ENCODE data around the gene CLBA1.

Gene CLBA1

DNA sequence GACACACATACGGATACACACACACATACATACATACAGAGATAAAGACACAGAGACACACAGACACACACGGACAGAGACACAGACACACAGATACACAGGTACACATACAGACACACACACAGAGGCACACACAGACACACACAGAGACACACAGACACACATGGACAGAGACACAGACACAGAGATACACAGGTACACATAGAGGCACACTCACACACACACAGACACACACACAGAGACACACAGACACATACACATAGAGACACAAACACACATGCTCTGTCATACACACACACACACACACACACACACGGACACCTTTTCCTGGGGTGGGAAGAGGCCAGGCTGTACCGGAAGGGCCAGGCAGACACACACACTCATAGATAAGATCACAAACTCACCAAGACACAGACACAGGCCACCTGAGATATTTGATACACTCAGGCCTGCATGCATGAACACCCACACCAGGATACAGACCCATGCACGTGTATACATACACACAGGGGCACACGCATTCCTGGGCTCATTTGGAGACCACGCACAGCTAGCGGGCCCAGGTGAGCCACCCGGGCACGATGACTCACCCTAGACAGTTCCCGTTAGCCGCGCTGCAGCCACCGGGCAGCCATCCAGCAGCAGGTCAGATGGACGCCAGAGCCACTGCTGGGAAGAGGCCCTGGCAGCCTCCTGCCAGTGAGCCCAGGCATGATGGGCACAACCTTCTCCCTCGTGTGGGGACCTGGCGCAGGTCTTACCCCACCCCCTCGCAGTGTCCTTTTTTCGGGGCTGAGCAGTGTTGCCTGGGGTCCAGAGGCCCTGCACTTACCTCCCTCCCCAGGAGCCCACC, 5.6 kb upstream of the CLBA1 start:
- TF ChIP-seq, protein P1, sequence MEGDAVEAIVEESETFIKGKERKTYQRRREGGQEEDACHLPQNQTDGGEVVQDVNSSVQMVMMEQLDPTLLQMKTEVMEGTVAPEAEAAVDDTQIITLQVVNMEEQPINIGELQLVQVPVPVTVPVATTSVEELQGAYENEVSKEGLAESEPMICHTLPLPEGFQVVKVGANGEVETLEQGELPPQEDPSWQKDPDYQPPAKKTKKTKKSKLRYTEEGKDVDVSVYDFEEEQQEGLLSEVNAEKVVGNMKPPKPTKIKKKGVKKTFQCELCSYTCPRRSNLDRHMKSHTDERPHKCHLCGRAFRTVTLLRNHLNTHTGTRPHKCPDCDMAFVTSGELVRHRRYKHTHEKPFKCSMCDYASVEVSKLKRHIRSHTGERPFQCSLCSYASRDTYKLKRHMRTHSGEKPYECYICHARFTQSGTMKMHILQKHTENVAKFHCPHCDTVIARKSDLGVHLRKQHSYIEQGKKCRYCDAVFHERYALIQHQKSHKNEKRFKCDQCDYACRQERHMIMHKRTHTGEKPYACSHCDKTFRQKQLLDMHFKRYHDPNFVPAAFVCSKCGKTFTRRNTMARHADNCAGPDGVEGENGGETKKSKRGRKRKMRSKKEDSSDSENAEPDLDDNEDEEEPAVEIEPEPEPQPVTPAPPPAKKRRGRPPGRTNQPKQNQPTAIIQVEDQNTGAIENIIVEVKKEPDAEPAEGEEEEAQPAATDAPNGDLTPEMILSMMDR (IDR thresholded peaks at IDR 0.05; ENCODE audit: low read depth, low read length) = no peak
- DNase-seq (ENCODE audit: extremely low read depth, low read depth) = no peak

DNA sequence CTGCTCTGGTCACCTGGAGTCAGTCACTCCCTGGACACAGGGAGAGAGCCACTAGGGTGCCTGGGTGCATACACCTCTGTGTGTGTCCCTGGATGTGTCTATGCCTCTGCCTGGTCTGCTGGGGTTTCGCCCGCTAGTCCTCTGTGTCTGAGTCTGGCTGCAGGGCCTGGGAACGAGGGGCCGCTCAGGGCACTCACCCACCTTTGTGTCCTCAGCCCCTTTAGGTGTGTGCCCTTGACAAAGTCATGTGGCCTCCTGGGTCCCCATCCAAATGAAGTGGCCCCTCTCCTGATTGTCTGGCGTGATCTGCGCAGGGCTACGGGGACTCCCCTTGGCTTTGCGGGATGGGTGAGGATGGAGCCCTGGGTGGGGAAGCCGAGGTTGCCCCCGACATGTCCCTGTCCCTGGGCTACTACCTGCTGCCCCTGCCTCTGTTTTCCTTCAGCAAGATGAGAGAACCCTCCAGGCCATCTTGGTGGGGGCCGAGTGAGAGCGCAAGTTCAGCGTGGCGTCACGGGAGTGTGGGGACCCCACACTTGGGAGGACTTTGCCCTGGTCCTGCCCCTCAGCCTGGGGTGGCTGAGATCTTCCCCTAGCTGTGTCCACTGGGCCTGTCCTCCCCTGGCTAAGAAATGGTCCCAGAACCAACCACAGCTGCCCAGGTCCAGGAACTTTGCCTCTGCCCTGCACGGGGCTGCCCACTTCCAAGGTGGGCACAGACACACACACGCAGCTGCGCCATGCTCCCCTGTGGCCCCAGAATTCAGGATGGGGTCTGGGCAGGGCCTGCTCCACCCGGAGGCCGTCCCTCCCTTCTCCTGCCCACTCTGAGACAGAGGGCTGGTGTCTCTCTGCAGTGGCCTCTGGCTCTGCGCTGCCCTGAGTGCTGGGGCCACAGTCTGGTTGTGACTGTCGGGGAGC, 4.7 kb upstream of the CLBA1 start:
- TF ChIP-seq, protein P1 (IDR thresholded peaks at IDR 0.05; ENCODE audit: low read depth, low read length) = no peak
- no peak for DNase-seq (ENCODE audit: extremely low read depth, low read depth)

DNA sequence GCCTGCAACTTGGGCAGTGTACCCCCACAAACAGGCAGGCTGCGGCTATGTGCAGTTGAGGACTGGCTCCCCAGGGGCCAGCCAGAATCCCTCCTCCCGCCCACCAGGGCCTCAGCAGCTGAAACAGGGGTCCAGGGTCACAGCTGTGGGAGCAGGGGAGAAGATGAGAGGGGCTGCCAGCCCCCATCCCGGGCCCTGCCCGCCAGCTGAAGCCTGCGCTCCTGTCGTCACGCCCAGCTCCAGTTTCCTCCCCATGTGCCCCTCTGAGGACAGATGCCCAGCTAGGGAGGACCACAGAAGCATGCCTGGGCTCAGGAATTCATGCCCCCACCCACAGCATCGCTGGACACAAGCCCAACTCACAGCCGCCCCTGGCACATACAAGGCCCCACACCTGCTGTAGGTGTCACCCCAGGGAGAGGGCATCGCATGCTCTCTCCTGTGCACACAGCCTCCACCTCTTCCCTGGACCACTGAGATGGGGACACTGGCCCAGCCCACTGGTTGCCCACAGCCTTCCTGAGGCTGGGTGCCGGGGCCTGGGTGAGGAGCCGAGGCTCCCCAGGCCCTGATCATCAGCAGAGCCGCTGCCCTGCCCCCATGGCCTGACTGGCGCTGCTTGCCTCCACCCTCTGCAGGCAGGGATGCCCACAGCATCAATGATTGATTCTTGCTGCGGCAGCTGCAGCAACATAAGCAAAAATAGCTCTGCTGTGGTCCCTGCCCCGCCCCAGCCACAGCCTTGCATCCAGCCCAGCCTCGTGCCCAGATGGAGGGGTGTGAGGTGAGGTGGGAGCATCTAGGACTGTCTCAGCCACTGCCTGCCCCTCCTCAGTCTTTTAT, 3.7 kb upstream of the CLBA1 start:
- no peak for DNase-seq (ENCODE audit: extremely low read depth, low read depth)

DNA sequence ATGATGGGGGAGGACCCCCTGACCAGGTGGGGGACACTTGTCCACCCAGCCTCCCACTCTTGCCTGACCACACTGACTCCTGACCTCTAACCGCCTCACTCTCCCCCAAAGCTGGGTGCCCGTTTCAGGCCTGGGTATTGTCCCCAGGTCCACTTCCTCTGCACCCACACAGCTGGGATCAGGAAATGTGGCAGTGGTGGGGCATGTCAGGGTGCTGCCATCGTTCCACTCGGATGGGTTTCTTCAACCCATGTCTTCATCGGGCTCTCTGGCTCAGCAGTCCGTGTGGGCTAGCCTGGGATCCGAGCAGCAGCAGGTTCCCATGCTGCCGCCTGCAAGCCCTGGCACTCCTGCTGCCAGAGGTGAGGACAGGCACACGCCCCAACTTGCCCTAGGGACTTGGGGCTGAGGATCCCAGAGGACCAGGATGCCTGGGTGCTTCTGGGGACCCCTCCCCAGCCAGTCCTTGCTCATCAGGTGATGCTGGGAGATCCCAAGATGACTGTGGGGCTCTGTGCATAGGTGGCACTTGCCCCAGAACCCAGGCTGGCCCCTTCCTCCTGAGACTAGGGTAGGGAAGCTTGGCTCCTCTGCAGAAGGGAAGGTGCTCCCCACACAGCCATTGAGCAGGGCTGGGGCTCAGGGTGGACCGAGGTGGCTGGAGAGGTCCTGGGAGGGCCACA, 2.9 kb upstream of the CLBA1 start:
- no peak for DNase-seq (ENCODE audit: extremely low read depth, low read depth)
- TF ChIP-seq, protein P1 (IDR thresholded peaks at IDR 0.05; ENCODE audit: low read depth, low read length) = no peak

More for the DNA sequence above, 3.7 kb upstream of the CLBA1 start:
- TF ChIP-seq, protein P1 (IDR thresholded peaks at IDR 0.05; ENCODE audit: low read depth, low read length) = no peak

DNA sequence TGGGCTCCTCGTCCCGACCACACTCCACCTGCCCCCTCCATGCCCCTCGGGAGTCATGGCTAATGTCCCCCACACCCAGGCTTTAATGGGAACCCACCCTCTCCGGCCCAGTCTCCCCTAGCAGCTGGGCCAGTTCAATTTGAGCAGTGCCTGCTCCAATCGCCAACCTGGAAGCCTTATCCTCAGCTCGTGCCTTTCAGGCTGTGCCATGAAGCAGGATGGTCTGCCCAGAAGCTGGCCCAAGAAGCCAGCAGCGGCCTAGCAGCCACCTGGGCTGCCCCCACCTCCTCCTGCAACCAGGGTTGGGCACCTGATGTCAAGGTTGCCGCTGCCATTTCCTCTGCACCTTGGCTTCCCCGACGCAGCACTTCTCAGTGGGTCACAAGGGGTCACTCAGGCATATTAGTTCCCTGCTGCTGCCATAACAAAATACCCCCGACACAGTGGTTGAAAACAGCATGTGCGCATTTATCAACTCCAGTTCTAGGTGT, 2.3 kb upstream of the CLBA1 start:
- TF ChIP-seq, protein P1 (IDR thresholded peaks at IDR 0.05; ENCODE audit: low read depth, low read length) = no peak
- DNase-seq (ENCODE audit: extremely low read depth, low read depth) = no peak

DNA sequence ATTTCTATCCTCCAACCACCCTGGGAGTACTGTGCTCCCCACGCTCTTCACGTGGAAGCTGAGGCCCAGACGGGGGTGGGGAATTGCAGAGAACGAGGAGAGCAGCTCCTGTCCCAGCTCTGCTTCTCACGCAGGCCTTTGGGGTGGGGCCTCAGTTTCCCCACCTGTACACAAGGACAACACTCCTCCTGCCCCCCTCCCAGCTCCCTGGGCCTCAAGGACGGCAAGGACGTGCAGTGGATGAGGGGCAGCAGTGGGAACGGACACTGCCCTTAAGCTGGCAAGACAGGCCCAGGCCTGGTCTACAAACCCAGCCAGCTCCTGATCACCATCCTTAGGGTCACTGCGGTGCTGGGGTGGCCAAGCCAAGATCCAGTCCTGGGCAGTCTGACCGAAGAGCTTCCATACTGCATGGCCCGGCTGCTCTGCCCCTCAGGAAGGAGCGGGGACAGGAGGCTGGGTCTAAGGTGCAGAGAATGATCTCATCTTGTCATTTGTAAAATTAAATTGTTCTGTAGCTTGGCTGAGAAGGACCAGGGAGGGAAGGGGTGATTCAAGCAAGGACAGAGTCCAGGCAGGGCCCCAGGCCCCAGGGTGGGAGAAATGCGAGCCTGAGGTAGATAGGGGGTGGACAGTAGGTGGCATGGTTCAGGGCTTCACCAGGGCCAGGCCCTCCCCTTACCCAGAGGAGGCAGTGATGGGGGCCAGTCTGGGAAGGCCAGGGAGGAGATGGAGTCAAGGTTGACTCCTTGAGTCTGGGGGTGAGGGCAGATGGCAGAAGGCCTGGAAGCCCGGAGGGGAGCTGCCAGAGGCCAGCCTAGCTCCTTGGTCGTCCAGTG, 1.3 kb upstream of the CLBA1 start:
- no peak for DNase-seq (ENCODE audit: extremely low read depth, low read depth)
- TF ChIP-seq, protein P1 (IDR thresholded peaks at IDR 0.05; ENCODE audit: low read depth, low read length) = no peak

Measured in AG09319 (cell line).